HG02763 (cell line): ENCODE data around the gene EPHA2.

ENCODE experiments used
- ATAC-seq: cut with Tn5 transposase; IDR thresholded peaks from one replicate; pipeline ENCODE4 v1.9.1; 2021; ENCODE audit warnings: mild to moderate bottlenecking, moderate library complexity; ENCODE audit not compliant: unreplicated experiment

Gene EPHA2

DNA sequence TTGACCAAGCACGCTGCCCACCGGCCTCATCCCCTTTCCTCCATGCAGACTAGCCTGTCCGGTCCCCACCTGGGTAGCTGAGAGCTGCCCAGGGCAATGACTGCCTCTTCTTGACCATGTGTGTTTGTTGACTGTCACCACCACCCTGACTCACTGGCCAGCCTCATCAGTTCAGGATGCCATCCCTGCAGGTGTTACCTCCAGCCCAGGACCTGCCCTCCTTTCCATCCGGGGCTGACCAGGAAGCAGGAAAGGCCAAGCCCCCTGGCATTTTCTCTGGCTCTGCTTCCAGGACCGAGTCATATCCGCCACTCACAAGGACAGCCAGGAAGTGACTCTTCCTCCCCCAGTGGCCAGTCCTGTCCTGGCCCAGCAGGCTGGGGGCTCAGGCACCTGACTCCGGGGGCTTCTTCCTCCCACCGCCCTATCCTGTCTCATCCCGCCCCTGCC is 17.1 kb downstream of the EPHA2 start:
- ATAC-seq = no peak

DNA sequence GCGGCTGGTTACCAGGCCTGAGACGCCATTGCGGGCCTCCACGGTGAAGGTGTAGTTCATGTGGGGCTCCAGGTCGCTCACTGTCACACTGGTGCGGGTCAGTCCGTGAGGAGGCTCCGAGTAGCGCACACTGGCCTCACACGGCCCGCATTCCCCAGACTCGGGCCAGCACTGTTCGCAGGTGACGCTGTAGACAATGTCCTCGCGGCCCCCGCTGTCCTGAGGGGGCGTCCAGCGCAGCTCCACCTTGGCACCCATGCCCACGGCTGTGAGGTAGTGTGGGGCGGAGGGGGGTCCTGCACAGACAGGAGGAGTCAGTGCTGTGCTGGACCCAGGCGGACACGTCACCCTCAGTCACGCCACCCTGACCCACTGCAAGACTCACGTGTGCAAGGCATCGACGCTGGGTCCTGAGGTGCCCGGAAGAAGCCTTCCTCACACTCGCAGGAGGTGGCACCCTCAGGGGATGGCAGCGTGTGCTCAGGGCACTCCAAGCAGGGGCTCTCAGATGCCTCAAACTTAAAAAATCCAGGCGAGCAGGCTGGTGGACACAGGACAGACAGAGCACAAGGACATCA is 17.9 kb downstream of the EPHA2 start:
- ATAC-seq = no peak

DNA sequence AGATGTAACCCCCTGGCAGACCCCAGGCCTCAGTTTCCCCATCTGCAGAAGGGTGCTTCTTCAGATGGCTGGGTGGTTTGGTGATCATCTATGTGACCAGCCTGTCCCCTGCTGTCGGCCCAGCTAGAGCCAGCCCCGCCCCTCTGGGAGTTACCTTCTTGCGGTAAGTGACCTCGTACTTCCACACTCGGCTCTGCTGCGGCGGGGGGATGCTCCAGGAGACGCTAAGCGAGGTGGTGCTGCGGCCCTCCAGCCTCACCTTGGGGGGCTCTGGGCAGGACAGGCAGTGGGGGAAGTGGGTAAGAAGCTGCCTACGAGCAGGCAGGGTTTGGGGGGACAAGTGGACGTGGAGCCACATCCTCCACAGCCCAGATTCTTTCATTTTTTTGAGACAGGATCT is 20.4 kb downstream of the EPHA2 start:
- no peak for ATAC-seq

DNA sequence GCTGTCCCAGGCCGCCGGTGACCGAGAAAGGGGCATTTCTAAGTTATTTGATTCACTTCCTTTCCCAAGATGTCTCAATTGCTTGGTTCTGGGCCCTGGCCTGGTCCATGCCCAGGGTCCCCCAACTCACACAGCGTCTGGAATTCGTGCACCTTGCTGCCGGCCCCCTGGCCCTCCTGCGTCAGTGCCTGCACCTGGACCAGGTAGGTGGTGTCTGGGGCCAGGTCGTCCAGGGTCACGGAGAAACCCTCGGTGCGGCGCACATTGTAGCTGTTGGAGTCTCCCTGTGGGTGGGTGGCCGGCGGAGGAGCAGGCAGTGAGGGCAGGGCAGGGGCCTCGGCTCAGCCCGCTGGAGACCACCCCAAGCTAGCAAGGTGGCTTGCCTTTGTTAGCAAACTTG is 21.0 kb downstream of the EPHA2 start:
- ATAC-seq = no peak

DNA sequence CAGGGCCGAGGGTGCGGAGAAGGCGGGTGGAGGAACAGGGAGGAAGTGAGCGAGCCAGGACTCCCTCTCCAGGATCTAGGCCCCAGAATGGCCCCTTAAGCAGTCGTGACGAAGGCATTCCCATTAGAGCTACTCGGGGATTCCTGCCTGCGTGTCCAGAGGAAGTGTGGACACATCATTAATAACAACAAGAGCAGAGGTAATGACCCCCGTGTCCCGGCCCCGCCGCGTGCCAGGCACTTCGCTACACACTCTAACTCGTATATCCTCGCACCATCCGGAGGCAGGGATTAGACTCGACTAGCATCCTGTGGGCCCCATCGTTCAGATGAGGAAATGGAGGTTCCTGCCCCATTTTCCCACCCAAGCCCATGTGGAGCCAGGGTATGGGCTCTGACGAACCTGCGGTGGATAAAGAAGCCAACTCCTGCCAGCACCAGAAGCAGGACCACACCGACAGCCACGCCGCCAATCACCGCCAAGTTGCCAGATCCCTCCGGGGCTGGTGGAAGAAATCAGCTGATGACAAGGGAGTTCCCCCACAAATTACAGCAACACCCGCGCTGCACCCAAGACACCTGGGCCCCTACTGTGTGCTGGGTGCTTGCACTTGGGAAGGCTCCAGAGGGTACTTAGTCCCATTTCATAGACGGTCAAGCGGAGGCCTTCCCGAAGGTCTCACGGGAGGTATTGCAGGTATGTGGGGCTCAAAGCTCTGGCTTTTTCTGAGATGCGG is 21.6 kb downstream of the EPHA2 start:
- ATAC-seq = no peak

DNA sequence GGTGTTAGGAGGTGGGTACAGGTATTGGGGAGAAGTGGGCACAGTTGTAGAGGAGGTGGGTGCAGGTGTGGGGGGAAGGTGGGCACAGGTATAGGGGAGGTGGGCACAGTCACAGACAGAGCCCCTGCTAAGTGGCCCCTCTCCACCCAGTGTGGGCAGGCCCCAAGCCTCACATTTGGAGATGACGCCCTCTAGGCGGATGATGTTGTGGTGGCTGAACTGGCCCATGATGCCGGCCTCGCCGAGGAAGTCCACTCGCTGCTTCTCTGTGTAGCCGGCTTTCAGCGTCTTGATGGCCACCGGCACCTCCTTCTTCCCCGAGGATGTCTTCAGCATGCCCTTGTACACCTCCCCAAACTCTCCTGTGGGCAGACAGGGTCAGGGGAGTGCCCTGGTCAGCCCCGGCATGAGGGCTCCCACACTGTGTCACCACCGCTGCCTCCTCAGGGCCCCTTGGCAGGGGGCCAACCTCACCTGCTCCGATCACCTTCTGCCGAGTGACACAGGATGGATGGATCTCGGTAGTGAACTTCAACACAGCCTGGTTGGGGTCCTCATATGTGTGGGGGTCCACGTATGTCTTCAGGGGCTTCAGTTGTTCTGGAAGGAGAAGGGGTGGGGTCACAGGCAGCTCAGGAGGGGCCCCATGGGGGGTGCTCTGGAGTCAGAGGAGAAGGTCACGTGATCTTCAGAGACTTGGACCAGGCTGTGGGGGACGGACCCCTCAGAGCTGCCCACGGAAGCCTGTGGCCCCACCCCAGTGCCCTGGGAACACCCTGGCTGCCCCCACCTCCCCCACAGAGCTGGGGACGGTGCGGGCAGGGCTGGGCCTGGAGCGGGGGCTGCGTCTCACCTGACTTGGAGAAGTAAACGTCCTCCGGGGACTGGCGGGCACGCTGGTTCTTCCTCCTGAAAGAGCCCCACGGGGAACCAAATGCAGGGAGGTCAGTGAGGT is 22.6 kb downstream of the EPHA2 start:
- no peak for ATAC-seq

DNA sequence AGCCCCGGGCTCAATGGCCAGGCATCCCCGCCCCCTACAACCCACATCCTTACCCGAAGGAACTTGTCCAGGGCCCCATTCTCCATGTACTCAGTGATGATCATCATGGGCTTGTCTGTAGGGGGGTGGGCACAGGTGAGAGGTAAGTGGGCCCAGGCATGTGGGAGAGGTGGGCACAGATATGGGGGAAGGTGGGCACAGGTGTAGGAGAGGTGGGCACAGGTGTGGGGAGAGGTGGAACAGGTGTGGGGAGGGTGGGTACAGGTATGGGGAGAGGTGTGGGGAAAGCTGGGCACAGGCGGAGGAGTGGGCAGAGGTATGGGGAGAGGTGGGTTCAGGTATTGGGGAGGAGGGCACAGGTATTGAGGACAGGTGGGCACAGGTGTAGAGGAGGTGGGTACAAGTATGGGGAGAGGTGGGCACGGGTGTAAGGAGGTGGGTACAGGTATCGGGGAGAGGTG is 23.5 kb downstream of the EPHA2 start:
- ATAC-seq = no peak

DNA sequence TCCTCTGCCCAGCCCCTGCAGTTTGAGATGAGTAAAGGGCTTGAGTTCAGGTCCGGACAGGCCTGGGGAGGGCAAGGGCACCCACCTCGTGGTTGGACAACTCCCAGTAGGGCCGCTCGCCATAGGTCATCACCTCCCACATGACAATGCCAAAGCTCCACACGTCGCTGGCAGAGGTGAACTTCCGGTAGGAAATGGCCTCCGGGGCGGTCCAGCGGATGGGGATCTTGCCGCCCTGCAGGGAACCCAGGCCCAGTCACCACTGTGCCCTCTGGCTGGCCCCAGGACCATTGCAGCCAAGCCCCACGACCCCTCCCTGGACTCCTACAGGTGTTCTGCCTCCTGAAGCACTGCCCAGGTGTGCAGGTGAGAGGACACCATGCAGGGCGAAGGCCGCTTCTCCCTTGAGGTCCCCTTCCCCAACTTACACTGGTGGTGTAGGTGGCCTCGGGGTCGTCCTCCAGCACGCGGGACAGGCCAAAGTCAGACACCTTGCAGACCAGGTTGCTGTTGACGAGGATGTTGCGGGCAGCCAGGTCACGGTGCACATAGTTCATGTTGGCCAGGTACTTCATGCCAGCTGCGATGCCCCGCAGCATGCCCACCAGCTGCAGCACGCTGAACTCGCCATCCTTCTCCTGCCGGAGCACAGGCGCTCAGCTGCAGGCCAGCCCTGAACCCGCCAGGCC is 24.1 kb downstream of the EPHA2 start:
- no peak for ATAC-seq

DNA sequence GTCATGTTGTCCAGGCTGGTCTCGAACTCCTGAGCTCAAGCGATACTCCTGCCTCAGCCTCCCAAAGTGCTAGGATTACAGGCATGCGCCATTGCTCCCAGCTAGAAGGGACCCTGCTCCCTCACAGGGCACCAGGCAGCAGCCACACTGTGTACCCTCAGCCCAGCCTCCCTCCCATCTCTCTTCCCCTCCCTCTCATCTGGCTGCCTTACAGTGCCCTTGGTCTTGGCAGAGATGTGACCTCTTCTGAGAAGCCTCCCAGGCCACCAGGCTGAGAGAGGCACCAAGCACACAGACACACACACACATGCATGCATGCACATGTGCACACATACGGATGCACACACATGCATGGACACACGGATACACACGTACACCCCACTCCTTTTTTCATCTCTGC is 25.0 kb downstream of the EPHA2 start:
- no peak for ATAC-seq

DNA sequence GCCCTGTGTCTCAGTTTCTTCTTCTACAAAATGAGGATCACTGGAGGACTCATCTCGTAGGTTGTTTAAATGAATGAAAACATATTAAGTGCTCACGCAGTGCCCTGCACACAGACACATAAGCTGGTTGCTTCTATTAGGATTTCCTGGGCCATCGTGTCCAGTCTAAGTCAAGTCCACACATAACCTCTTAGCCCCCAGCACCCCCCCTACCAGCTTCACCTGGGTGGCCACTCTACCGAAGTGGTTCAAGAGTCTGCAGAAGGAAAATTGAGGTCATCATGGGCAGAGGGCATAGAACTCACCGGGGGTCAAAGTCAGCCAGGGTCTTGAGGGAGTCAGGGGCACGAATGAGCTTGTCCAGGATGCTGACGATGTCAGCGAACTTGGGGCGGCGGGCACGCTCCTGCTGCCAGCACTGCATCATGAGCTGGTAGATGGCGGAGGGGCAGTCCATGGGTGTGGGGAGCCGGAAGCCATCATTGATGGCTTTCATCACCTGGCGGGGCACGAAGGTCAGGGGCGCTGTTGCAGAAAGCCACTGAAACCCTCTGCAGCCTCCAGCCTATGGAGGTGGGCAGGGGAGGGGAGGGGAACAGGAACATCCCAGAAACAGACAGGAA is 25.8 kb downstream of the EPHA2 start:
- no peak for ATAC-seq

DNA sequence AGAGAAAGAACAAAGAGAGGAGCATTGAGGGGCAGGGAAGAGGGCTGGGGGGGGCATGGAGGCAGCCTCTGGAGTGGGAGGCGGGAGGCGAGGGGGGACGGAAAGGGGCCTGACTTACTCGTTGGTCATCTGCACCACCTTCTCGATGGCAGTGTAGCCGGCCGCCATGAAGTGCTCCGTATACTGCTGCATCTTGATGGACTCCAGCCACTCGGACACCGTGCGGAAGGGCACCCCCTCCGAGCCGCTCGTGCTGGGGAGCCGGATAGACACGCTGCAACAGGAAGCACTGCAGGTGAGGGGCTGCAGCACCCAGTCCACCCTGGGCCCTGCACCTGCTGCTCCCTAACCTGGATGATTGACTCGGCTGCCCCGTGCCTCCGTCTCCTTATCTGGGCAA is 26.6 kb downstream of the EPHA2 start:
- ATAC-seq = no peak

DNA sequence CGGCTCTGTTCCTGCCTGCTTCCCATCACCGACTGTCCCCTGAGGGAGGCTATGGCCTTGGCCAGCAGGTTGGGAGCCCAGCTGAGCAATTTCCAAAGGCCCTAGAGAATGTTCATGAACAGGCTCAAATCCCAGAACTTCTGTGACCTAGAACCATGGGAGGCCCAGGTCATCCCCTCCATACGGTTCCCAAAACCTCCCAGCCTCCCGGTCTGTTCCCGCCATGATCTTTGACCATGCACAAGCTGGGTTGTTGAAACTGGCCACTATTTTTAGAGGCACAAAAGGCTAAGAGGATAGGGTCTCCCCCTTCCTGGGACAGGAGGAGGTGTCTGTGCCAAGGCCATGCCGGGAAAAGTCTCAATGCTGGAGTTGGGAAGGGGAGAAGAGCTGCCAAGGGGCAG is 27.5 kb downstream of the EPHA2 start:
- ATAC-seq = no peak

DNA sequence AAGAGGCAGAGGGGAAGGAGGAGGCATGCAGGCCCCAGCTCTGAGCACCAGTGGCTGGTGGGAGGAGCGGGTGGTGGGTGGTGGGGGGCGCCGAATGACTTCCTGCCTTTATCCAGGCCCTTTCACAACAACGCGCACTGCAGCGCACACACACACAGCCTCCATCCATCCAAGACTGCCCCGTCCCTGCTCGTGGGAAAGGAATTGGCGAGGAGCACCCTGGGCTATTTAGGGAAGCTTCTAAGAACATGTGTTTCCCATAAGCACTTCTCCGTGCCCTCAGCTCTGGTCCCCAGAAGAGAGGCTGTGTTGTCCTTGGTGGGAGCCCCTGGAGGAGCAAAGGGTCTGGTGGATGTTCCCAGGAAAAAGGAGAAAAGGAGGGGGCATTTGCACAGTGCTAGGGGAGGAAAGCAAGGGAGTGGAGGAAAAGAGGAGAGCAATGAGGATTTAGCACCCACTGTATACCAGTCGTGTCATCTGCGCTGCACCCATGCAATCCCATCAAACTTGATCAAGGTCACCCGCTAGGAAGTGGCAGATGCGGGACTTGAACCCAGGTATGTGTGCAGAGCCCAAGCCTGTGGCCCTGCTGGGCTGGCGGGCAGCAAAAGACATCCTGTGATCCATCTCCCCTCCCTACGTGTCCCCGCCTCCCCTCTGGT is 28.1 kb downstream of the EPHA2 start:
- ATAC-seq = no peak

DNA sequence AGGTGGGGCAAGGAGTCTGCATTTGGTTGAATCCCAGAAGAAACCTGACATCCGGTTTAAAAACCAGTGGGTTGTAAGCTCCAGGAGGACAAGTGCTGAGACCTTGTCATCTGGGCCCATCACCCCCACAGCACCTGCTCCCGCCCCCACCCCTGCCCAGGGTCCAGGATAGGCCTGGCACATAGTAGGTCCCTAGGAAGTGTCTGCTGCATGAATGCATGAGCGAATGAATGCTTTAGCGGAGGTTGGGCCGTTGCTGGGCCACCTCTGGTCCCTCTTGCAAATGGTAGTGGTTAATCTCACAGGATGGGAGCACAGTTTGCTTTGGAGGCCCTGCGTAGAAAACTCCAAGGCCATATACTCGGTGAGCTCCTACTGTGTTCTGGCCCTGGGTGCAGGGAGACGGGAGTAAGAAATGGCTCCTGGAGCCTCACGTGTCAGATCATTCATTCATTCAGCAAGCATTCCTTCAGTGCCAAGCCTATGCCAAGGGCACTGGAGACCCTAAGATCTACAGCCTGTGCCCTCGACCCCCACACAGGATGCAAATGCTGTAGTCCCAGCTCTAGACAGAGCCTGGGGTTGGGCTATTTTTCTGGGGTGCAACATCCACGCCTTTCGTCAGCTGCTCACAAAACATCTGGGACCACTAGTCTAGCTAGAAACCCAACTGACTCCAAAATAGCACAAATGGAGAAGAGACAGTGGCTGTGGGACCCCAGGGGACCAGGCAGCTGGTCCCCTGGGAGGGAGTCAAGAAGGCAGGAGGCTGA is 28.9 kb downstream of the EPHA2 start:
- ATAC-seq = no peak

DNA sequence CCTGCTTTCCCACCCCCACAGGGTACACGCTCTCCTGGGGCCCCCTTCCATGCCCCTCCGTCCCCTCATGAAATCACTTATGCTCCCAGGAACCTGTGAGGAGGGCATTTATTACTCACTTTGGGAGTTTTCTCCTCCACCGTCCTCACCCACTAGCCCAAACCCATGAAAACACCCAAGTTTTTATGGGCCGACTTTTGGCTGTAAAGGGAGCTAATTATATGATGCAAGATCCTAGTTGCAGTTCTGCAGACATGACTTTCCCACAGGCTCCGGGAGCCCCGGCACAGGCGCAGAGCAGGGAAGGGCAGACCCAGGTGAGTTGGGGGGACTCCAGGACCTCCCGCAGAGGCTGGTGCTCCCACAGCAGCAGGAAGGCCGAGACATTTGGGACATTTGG is 29.7 kb downstream of the EPHA2 start:
- no peak for ATAC-seq

DNA sequence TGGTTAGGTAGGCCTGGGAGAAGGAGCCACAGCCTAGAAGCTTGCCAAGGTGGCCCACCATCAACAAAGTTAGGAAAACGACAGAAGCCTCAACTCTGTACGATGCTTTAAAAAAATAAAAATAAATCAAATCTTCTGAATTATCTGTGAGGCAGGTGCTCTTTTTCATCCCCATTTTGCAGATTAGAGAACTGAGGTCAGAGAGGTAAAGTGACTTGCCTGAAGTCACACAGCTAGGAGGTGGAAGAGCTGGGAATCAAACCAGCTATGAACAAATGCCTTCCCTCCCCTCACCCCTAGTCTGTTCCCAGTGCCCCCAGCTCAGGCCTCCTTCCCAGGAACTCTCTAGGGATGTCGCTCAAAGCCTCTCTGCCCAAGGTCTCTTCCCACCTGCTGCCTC is 30.4 kb downstream of the EPHA2 start:
- no peak for ATAC-seq

DNA sequence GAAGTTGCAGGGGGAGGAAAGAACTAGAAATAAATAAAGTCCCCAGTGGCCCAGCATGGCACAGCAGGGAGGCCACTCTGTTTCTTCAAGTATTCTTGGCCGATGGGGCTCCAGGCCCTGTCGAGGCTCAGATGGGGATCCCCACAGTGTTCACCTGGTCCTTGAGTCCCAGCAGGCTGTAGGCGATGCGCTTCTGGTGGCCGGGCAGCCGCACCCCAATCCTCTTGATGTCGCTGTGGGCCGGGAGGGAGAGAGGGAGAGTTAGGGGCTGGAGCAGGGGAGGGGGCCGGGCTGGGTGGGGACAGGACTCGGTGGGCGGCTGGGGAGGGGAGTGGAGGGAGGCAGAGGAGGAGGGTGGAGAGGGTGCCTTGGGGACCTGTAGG is 30.8 kb downstream of the EPHA2 start:
- no peak for ATAC-seq

DNA sequence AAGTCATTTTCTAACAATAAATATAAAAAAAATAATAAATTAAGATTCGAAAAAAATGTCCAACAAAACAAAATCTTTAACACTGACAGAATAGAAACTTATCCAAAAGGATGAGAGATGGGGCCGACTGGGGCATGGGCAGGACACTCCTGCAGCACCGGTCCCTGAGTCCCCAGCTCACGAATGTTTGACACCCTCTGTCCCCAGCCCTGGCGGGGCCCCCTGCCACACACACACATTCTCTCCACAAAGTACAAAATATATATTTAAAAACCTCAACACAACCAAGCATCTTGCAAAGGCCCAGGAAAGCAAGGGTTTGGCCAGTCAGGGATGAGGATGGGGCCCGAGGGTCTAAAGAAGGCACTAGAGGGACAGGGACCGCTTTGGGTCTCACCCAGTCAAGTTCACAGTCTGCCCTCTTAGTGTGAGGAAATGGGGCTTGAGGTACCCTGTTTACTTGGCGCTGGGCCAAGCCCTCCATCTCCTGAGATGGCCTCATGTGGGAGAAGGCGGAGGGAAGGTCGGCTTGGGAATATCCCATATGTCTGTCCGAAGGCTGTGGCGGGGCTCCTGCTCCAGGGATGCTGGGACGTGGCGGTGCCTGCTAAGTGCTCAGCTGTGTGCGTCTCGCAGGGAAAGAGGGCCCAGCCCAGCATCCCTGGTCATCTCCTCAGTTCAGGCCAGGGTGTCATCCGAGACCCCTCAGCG is 31.3 kb downstream of the EPHA2 start:
- no peak for ATAC-seq

DNA sequence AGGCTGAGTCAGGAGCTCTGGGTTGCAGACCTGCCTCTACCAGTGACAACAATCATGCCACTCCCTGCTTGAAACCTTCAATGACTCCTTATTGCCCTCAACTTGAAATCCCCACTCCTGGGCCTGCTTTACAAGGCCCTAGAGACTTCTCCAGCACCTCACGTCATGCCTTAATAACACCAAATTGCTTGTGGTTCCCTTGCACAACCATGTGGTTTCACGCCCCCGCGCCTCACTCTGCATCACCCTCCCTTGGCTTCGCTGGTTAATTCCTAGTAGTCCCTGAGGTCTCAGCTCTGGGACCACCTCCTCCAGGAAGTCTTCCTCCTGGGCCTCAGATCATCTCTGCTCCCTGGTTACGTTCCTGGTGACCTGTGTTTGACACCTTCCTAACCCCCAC is 33.0 kb downstream of the EPHA2 start:
- ATAC-seq = no peak
